ENCODE measurements around the gene GLI1.

GLI1 gene

GRCh38 chr12:57454566-57455373 lies 4.8 kb upstream of the GLI1 start, which contains the start of gene INHBE:
Gene INHBE, plus strand, starts transcription at chr12:57455307. Its CDS starts 230 bp downstream, at chr12:57455537.
- Histone ChIP-seq H2AFZ (ENCODE audit: low read length) (no peak within 1 kb of the TSS), H3K4me3 (ENCODE audit: low read depth, low read length, poor library complexity, severe bottlenecking) (peak within 1 kb of the TSS; percentile 43)

DNA sequence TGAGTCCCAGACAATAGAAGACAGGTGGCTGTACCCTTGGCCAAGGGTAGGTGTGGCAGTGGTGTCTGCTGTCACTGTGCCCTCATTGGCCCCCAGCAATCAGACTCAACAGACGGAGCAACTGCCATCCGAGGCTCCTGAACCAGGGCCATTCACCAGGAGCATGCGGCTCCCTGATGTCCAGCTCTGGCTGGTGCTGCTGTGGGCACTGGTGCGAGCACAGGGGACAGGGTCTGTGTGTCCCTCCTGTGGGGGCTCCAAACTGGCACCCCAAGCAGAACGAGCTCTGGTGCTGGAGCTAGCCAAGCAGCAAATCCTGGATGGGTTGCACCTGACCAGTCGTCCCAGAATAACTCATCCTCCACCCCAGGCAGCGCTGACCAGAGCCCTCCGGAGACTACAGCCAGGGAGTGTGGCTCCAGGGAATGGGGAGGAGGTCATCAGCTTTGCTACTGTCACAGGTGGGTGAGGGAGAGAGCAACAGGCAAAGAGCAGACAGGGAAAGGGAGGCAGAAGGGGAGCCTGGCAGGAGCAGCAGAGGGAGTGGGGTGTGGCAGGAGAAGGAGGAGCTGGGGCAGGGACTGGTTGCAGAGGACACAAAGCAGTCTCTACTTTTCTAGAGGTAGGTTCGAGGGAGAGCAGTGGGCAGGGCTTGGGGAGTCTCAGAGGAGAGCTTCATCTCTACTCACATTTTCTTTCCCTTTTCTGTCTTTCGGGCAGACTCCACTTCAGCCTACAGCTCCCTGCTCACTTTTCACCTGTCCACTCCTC lies 4.0 kb upstream of the GLI1 start:
- Histone ChIP-seq H2AFZ (ENCODE audit: low read length) (no peak overlapping the region), H3K9ac (ENCODE audit: low read length) (no peak overlapping the region; the same call in 1 of the 2 replicates), H3K9me3 (ENCODE audit: low read length) (no peaks in the 10 kb centered on the region), H3K27ac (ENCODE audit: low read depth, low read length, poor library complexity, severe bottlenecking) (no peak overlapping the region), H3K36me3 (ENCODE audit: insufficient read depth, low read length) (no peaks in the 10 kb centered on the region), H4K20me1 (ENCODE audit: insufficient read depth, low read length) (no peaks in the 10 kb centered on the region), H3K9me2 (ENCODE audit: low read depth, low read length) (no peaks in the 10 kb centered on the region), H3K4me2 (ENCODE audit: low read length) (peak overlapping the region; percentile 61), H3F3A (ENCODE audit: insufficient read depth, low read length) (no peaks in the 10 kb centered on the region), H3K4me3 (ENCODE audit: low read depth, low read length, poor library complexity, severe bottlenecking) (peak overlapping the region; percentile 43), H3K4me1 (ENCODE audit: insufficient read depth, low read length, severe bottlenecking) (peaks cover 22% of the 10 kb centered on the region), H3K79me2 (ENCODE audit: insufficient read depth, low read length) (no peaks in the 10 kb centered on the region), H3K27me3 (ENCODE audit: insufficient read depth, low read length) (no peaks in the 10 kb centered on the region)
- TF ChIP-seq, protein P1, sequence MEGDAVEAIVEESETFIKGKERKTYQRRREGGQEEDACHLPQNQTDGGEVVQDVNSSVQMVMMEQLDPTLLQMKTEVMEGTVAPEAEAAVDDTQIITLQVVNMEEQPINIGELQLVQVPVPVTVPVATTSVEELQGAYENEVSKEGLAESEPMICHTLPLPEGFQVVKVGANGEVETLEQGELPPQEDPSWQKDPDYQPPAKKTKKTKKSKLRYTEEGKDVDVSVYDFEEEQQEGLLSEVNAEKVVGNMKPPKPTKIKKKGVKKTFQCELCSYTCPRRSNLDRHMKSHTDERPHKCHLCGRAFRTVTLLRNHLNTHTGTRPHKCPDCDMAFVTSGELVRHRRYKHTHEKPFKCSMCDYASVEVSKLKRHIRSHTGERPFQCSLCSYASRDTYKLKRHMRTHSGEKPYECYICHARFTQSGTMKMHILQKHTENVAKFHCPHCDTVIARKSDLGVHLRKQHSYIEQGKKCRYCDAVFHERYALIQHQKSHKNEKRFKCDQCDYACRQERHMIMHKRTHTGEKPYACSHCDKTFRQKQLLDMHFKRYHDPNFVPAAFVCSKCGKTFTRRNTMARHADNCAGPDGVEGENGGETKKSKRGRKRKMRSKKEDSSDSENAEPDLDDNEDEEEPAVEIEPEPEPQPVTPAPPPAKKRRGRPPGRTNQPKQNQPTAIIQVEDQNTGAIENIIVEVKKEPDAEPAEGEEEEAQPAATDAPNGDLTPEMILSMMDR (IDR thresholded peaks at IDR 0.05; ENCODE audit: low read length) = no peak
- TF ChIP-seq EZH2 (IDR thresholded peaks at IDR 0.05; ENCODE audit: borderline replicate concordance, low read length) = no peak

More at GRCh38 chr12:57454566-57455373, 4.8 kb upstream of the GLI1 start, which contains the start of gene INHBE:
- Histone ChIP-seq H3F3A (ENCODE audit: insufficient read depth, low read length) (no peaks in the 10 kb centered on the region), H3K36me3 (ENCODE audit: insufficient read depth, low read length) (no peaks in the 10 kb centered on the region), H3K4me1 (ENCODE audit: insufficient read depth, low read length, severe bottlenecking) (peaks cover 18% of the 10 kb centered on the region), H3K9me3 (ENCODE audit: low read length) (no peaks in the 10 kb centered on the region), H3K9me2 (ENCODE audit: low read depth, low read length) (no peaks in the 10 kb centered on the region), H3K9ac (ENCODE audit: low read length) (no peak within 1 kb of the TSS; the same call in 1 of the 2 replicates), H4K20me1 (ENCODE audit: insufficient read depth, low read length) (no peaks in the 10 kb centered on the region), H3K79me2 (ENCODE audit: insufficient read depth, low read length) (no peaks in the 10 kb centered on the region), H3K27ac (ENCODE audit: low read depth, low read length, poor library complexity, severe bottlenecking) (no peak within 1 kb of the TSS), H3K27me3 (ENCODE audit: insufficient read depth, low read length) (no peaks in the 10 kb centered on the region), H3K4me2 (ENCODE audit: low read length) (peak within 1 kb of the TSS; percentile 61)
- no peak for TF ChIP-seq EZH2 (IDR thresholded peaks at IDR 0.05; ENCODE audit: borderline replicate concordance, low read length)
- TF ChIP-seq, protein P1 (IDR thresholded peaks at IDR 0.05; ENCODE audit: low read length) = no peak

DNA sequence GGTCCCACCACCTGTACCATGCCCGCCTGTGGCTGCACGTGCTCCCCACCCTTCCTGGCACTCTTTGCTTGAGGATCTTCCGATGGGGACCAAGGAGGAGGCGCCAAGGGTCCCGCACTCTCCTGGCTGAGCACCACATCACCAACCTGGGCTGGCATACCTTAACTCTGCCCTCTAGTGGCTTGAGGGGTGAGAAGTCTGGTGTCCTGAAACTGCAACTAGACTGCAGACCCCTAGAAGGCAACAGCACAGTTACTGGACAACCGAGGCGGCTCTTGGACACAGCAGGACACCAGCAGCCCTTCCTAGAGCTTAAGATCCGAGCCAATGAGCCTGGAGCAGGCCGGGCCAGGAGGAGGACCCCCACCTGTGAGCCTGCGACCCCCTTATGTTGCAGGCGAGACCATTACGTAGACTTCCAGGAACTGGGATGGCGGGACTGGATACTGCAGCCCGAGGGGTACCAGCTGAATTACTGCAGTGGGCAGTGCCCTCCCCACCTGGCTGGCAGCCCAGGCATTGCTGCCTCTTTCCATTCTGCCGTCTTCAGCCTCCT lies 3.4 kb upstream of the GLI1 start:
- Histone ChIP-seq H3K4me1 (ENCODE audit: insufficient read depth, low read length, severe bottlenecking) (peaks cover 29% of the 10 kb centered on the region), H3K9me2 (ENCODE audit: low read depth, low read length) (no peaks in the 10 kb centered on the region), H4K20me1 (ENCODE audit: insufficient read depth, low read length) (no peaks in the 10 kb centered on the region), H3K27me3 (ENCODE audit: insufficient read depth, low read length) (no peaks in the 10 kb centered on the region), H3K79me2 (ENCODE audit: insufficient read depth, low read length) (no peaks in the 10 kb centered on the region), H3K36me3 (ENCODE audit: insufficient read depth, low read length) (no peaks in the 10 kb centered on the region), H3K27ac (ENCODE audit: low read depth, low read length, poor library complexity, severe bottlenecking) (no peak overlapping the region), H3F3A (ENCODE audit: insufficient read depth, low read length) (no peaks in the 10 kb centered on the region), H3K9me3 (ENCODE audit: low read length) (no peaks in the 10 kb centered on the region), H3K4me3 (ENCODE audit: low read depth, low read length, poor library complexity, severe bottlenecking) (peak overlapping the region; percentile 43), H3K9ac (ENCODE audit: low read length) (no peak overlapping the region; the same call in 1 of the 2 replicates), H3K4me2 (ENCODE audit: low read length) (peak overlapping the region; percentile 61), H2AFZ (ENCODE audit: low read length) (no peak overlapping the region)
- TF ChIP-seq EZH2 (IDR thresholded peaks at IDR 0.05; ENCODE audit: borderline replicate concordance, low read length) = no peak
- TF ChIP-seq, protein P1 (IDR thresholded peaks at IDR 0.05; ENCODE audit: low read length) = peak; percentile 86
